Trophoblast cell (in vitro differentiated cells and primary cell): Measurements from ENCODE around the gene KIFAP3.
"Not testable (repeated sequence)": the region's sequence is repeated elsewhere in the genome, so short reads cannot be mapped to it uniquely, and the experiment has no call there.

Experiments
- DNase-seq, 2 donors: peaks; one replicate each; pipeline ENCODE4 v3.0.0-alpha.2; 2016
- H2AFZ ChIP-seq: 2 replicates; pipeline ENCODE4 v1.6.1; 2013; ENCODE audit warnings: low read length, moderate library complexity, mild to moderate bottlenecking; ENCODE audit not compliant: insufficient read depth, poor library complexity
- H2AK5ac ChIP-seq: 2 replicates; pipeline ENCODE4 v1.6.1; 2013; ENCODE audit warnings: mild to moderate bottlenecking, low read length
- H2BK120ac ChIP-seq: 2 replicates; pipeline ENCODE4 v1.6.1; 2013; ENCODE audit warnings: low read length, mild to moderate bottlenecking, moderate library complexity; ENCODE audit not compliant: insufficient read depth, poor library complexity
- H2BK12ac ChIP-seq: 2 replicates; pipeline ENCODE4 v1.6.1; 2013; ENCODE audit warnings: mild to moderate bottlenecking, low read length, moderate library complexity
- H2BK5ac ChIP-seq: 2 replicates; pipeline ENCODE4 v1.6.1; 2013; ENCODE audit warnings: low read length, low read depth, moderate library complexity, mild to moderate bottlenecking; ENCODE audit not compliant: poor library complexity
- H3K14ac ChIP-seq: 2 replicates; pipeline ENCODE4 v1.6.1; 2013; ENCODE audit warnings: mild to moderate bottlenecking, low read length
- H3K18ac ChIP-seq: 2 replicates; pipeline ENCODE4 v1.6.1; 2013; ENCODE audit warnings: mild to moderate bottlenecking, low read length
- H3K23ac ChIP-seq: 2 replicates; pipeline ENCODE4 v1.6.1; 2013; ENCODE audit warnings: low read length
- H3K27ac ChIP-seq: 2 replicates; pipeline ENCODE4 v1.5.1; 2013; ENCODE audit warnings: low read depth, mild to moderate bottlenecking, inconsistent platforms, low read length, moderate library complexity
- H3K27me3 ChIP-seq: 2 replicates; pipeline ENCODE4 v1.6.1; 2013; ENCODE audit warnings: inconsistent platforms, mild to moderate bottlenecking, low read length, moderate library complexity; ENCODE audit not compliant: insufficient read depth
- H3K36me3 ChIP-seq, 2 experiments: 1 replicate in 1 of 2; 2 replicates in 1 of 2; pipeline ENCODE4 v1.6.1; 2013; ENCODE audit warnings: low read length in 2 of 2, mild to moderate bottlenecking in 2 of 2, moderate library complexity in 1 of 2; ENCODE audit not compliant: insufficient read depth in 2 of 2, control insufficient read depth in 1 of 2
- H3K4ac ChIP-seq: 2 replicates; pipeline ENCODE4 v1.6.1; 2013; ENCODE audit warnings: low read depth, mild to moderate bottlenecking, low read length, moderate library complexity
- H3K4me1 ChIP-seq, 2 experiments: 1 replicate in 1 of 2; 2 replicates in 1 of 2; pipeline ENCODE4 v1.6.1; 2013; ENCODE audit warnings: low read length in 2 of 2, mild to moderate bottlenecking in 2 of 2, moderate library complexity in 1 of 2; ENCODE audit not compliant: insufficient read depth in 2 of 2, control insufficient read depth in 1 of 2
- H3K4me2 ChIP-seq: 2 replicates; pipeline ENCODE4 v1.6.1; 2013; ENCODE audit warnings: inconsistent platforms, mild to moderate bottlenecking, low read length, moderate library complexity
- H3K4me3 ChIP-seq: 2 replicates; pipeline ENCODE4 v1.5.1; 2013; ENCODE audit warnings: mild to moderate bottlenecking, low read depth, low read length, inconsistent platforms
- H3K79me1 ChIP-seq: one replicate; pipeline ENCODE4 v1.6.1; 2013; ENCODE audit warnings: low read length
- H3K79me2 ChIP-seq: 2 replicates; pipeline ENCODE4 v1.6.1; 2013; ENCODE audit warnings: low read length, mild to moderate bottlenecking; ENCODE audit not compliant: control insufficient read depth, insufficient read depth, poor library complexity
- H3K9ac ChIP-seq: 2 replicates; pipeline ENCODE4 v1.6.1; 2013; ENCODE audit warnings: mild to moderate bottlenecking, low read length
- H3K9me3 ChIP-seq: 2 replicates; pipeline ENCODE4 v1.6.1; 2013; ENCODE audit warnings: low read depth, mild to moderate bottlenecking, control low read depth, inconsistent platforms, low read length; ENCODE audit not compliant: insufficient read depth
- H4K12ac ChIP-seq: 2 replicates; pipeline ENCODE4 v1.6.1; 2013; ENCODE audit warnings: low read depth, mild to moderate bottlenecking, low read length, moderate library complexity
- H4K8ac ChIP-seq: 2 replicates; pipeline ENCODE4 v1.6.1; 2013; ENCODE audit warnings: low read depth, mild to moderate bottlenecking, low read length, moderate library complexity
- H4K91ac ChIP-seq: one replicate; pipeline ENCODE4 v1.6.1; 2013; ENCODE audit warnings: low read depth, mild to moderate bottlenecking, low read length, moderate library complexity
- WGBS: extraction: QIAGEN DNeasy Blood & Tissue Kit; methylation state at CpG from one replicate; pipeline ENCODE4 v1.1.7; 2013; ENCODE audit warnings: missing lambda C conversion rate; ENCODE audit not compliant: insufficient read length, insufficient coverage; ENCODE audit errors: extremely low coverage; 5-methylcytosine and 5-hydroxymethylcytosine counted together

The KIFAP3 gene

GRCh38 chr1:170097449-170097948 lies 23.0 kb upstream of the KIFAP3 start:
- Histone ChIP-seq H3K14ac (no peak overlapping the region), H2BK5ac (no peak overlapping the region), H3K4ac (no peak overlapping the region), H3K4me1 (peaks cover 0 to 2% of the 10 kb centered on the region in 2 experiments), H2AK5ac (no peak overlapping the region), H3K18ac (no peak overlapping the region), H4K8ac (no peak overlapping the region), H3K79me2 (no peaks in the 10 kb centered on the region), H2BK12ac (no peak overlapping the region), H3K9me3 (no peaks in the 10 kb centered on the region), H4K91ac (no peak overlapping the region), H2BK120ac (no peak overlapping the region), H3K9ac (no peak overlapping the region), H3K4me2 (no peak overlapping the region), H3K27me3 (no peaks in the 10 kb centered on the region), H3K27ac (no peak overlapping the region), H2AFZ (no peak overlapping the region), H4K12ac (no peak overlapping the region), H3K79me1 (no peaks in the 10 kb centered on the region), H3K36me3 (no peaks in the 10 kb centered on the region), H3K23ac (no peak overlapping the region), H3K4me3 (no peak overlapping the region)
- DNase-seq = no peak
- no CpG with 5 or more reads among the region's 4 CpGs for WGBS

DNA sequence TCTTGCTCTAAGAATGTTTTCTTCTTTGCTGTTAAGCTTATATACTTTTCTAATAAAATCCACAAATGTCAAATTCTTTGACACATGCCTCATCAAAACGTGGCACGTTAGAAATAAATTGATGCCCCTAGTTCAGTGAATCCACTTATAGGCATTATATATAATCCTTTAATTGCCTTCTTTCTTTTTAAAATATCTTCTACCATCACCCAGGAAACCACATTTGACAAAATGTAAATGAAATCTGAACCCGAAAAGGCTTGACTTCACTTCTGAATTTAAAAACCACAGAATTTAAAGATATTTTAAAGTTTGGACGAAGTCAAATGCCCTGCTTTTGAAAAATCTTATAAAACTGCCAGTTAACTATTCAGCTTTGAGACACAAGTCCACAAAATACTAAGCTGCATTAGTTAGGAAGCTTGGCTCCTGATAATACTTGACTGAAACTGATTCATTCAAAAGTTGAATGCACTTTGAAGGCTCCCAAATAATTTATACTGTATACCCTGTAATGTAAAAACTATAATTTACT lies 22.4 kb upstream of the KIFAP3 start:
- WGBS = no CpG with 5 or more reads among the region's 4 CpGs
- H3K9ac ChIP-seq = no peak overlapping the region
- H3K4me1 ChIP-seq = peaks cover 0 to 2% of the 10 kb centered on the region in 2 experiments
- no peak overlapping the region for H3K4me3 ChIP-seq
- no peak overlapping the region for H4K91ac ChIP-seq
- H3K23ac ChIP-seq = no peak overlapping the region
- no peak overlapping the region for H3K14ac ChIP-seq
- no peak overlapping the region for H4K12ac ChIP-seq
- H3K79me1 ChIP-seq = no peaks in the 10 kb centered on the region
- no peak overlapping the region for H3K27ac ChIP-seq
- H3K9me3 ChIP-seq = no peaks in the 10 kb centered on the region
- H2AFZ ChIP-seq = no peak overlapping the region
- no peaks in the 10 kb centered on the region for H3K79me2 ChIP-seq
- H2BK12ac ChIP-seq = no peak overlapping the region
- H3K4ac ChIP-seq = no peak overlapping the region
- H3K27me3 ChIP-seq = no peaks in the 10 kb centered on the region
- H2BK120ac ChIP-seq = no peak overlapping the region
- H3K18ac ChIP-seq = no peak overlapping the region
- H4K8ac ChIP-seq = no peak overlapping the region
- no peaks in the 10 kb centered on the region for H3K36me3 ChIP-seq
- DNase-seq = no peak
- H2AK5ac ChIP-seq = no peak overlapping the region
- no peak overlapping the region for H2BK5ac ChIP-seq
- no peak overlapping the region for H3K4me2 ChIP-seq

DNA sequence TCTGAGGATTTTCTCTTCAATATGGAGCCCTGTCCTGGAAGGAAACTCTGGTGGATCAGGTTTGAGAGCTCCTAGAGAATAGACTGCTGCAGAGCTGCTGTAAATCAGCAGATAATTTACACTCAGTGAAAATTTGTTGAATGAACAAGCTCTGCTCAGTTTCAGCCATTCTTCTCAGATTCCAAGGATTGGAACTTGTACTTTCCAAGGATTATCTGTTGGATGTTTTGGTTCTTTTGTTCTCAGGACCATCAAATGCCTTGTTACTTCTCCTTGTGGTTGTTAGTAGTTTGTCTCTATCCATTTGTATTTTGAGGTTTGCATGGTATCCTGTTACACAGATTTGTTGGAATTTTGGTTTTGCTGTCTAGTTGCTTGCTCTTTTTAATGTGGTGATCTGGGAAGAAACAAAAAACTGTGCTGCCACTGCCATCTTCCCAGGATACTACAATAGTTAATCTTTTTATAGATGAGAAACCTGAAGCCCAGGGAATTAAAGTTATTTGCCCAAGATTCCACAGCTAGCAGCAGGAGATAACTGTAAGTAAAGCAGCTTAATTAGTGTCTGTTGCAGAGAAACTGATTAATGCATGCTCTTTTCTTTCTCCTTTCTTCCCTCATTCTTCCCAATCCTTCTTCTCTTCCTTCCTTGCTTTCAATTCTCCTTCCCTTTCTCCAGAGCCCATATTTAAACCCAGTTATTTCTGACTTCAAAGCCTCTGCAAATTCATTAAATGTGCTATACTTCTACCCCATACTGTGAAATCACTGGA lies 21.7 kb upstream of the KIFAP3 start:
- H3K79me1 ChIP-seq = no peaks in the 10 kb centered on the region
- H3K4ac ChIP-seq = no peak overlapping the region
- DNase-seq = no peak

GRCh38 chr1:170094697-170095616 lies 20.5 kb upstream of the KIFAP3 start:
- H2AFZ ChIP-seq, H3K23ac ChIP-seq, H2AK5ac ChIP-seq, H3K27me3 ChIP-seq, H3K9me3 ChIP-seq, H3K14ac ChIP-seq, H3K4me2 ChIP-seq, H3K36me3 ChIP-seq, H3K4me3 ChIP-seq, H2BK120ac ChIP-seq, H3K27ac ChIP-seq, H4K8ac ChIP-seq, H3K4ac ChIP-seq, H3K79me2 ChIP-seq, H2BK12ac ChIP-seq, H2BK5ac ChIP-seq, H3K4me1 ChIP-seq, H3K9ac ChIP-seq, H4K12ac ChIP-seq, H3K79me1 ChIP-seq, H3K18ac ChIP-seq: not testable (repeated sequence)
- WGBS = no CpG with 5 or more reads among the region's 31 CpGs
- H4K91ac ChIP-seq = peak overlapping the region; percentile 37
- DNase-seq = peak in 1 of 2 donors; percentile 10

More for the DNA sequence above, 21.7 kb upstream of the KIFAP3 start:
- H3K4me3 ChIP-seq = no peak overlapping the region
- no peak overlapping the region for H4K8ac ChIP-seq
- no peaks in the 10 kb centered on the region for H3K27me3 ChIP-seq
- H2BK12ac ChIP-seq = no peak overlapping the region
- no peak overlapping the region for H4K12ac ChIP-seq
- no peak overlapping the region for H3K9ac ChIP-seq
- no peaks in the 10 kb centered on the region for H3K36me3 ChIP-seq
- H4K91ac ChIP-seq = no peak overlapping the region
- no peak overlapping the region for H2AFZ ChIP-seq
- H2BK5ac ChIP-seq = no peak overlapping the region
- H3K23ac ChIP-seq = no peak overlapping the region
- no peaks in the 10 kb centered on the region for H3K9me3 ChIP-seq
- no peak overlapping the region for H2BK120ac ChIP-seq
- no peak overlapping the region for H2AK5ac ChIP-seq
- no peaks in the 10 kb centered on the region for H3K79me2 ChIP-seq
- no peak overlapping the region for H3K18ac ChIP-seq
- H3K4me2 ChIP-seq = no peak overlapping the region
- no peak overlapping the region for H3K14ac ChIP-seq
- H3K27ac ChIP-seq = no peak overlapping the region
- H3K4me1 ChIP-seq = peaks cover 0 to 2% of the 10 kb centered on the region in 2 experiments
